T47D (cell line): Measurements from ENCODE around the gene DENND10.
A peak's percentile ranks its signal among the peaks of the same experiment; 100 is the strongest.
"Not testable (repeated sequence)": the region's sequence is repeated elsewhere in the genome, so short reads cannot be mapped to it uniquely, and the experiment has no call there.

Source experiments
- DNase-seq, 2 experiments: peaks; one replicate each; pipeline versions ENCODE4 v3.0.0 to v3.0.0-alpha.2; 2011 to 2012; ENCODE audit warnings: low read depth in 1 of 2, low spot score in 1 of 2
- JUND ChIP-seq: IDR thresholded peaks from 2 replicates; pipeline ENCODE4 v1.6.1; 2012; ENCODE audit warnings: low read depth
- in situ Hi-C: cut with HindIII; loops from 2 replicates; pipeline ENCODE4 v1.10.0; 2016; ENCODE audit warnings: low sequenced_read_pairs, low pct_unique_long_range_greater_than_20kb

Gene DENND10

DNA sequence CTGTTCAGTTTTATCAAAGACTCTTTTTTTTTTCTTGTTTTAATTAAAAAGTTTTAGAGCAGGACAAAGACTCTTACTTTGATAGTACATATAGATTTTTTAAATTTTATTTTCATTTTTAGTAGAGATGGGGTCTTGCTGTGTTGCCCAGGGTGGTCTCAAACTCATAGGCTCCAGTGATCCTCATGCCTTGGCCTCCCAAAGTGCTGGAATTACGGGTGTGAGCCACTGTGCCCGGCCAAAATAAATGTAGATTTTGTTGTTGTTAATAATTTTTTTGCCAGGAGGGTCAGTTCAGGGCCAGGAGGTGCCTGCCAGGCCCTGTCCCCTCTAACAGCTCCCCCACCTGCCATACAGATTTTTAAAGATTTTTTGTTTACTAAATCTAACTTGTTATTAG, 17.0 kb downstream of the DENND10 start:
- no peak for TF ChIP-seq JUND
- in situ Hi-C loops: no loop called here
- DNase-seq: no peak

DNA sequence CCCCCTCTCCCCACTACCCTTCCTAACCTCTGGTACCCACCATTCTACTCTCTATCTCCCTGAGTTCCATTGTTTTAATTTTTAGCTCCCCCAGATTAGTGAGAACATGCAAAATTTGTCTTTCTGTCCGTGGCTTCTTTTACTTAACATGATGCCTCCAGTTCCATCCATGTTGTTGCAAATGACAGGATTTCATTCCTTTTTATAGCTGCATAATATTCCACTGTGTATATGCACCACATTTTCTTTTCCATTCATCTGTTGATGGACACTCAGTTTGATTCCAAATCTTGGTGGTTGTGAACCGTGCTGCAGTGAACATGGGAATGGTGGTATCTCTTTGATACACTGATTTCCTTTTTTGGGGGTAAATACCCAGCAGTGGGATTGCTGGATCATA, 22.0 kb downstream of the DENND10 start:
- TF ChIP-seq JUND: no peak
- in situ Hi-C loops: no loop called here
- no peak for DNase-seq

GRCh38 chr10:119129721-119130120, 25.8 kb downstream of the DENND10 start:
- TF ChIP-seq JUND: no peak
- in situ Hi-C loops: no loop called here
- no peak for DNase-seq

GRCh38 chr10:119131512-119132240, 27.8 kb downstream of the DENND10 start:
- TF ChIP-seq JUND: no peak
- in situ Hi-C loops: no loop called here
- DNase-seq: no peak

- in situ Hi-C loops: no loop called here
Observed at GRCh38 chr10:119132521-119133345, 28.8 kb downstream of the DENND10 start.

GRCh38 chr10:119133949-119134348, 30.0 kb downstream of the DENND10 start:
- DNase-seq: no peak
- in situ Hi-C loops: no loop called here
- TF ChIP-seq JUND: no peak

More at GRCh38 chr10:119132521-119133345, 28.8 kb downstream of the DENND10 start:
- no peak for TF ChIP-seq JUND
- no peak for DNase-seq

GRCh38 chr10:119135513-119135881, 31.6 kb downstream of the DENND10 start:
- in situ Hi-C loops: no loop called here
- no peak for TF ChIP-seq JUND
- no peak for DNase-seq

GRCh38 chr10:119136084-119136483, 32.2 kb downstream of the DENND10 start:
- DNase-seq: no peak
- in situ Hi-C loops: no loop called here
- TF ChIP-seq JUND: no peak

- in situ Hi-C loops: not testable (repeated sequence)
Observed at GRCh38 chr10:119137878-119138277, 34.0 kb downstream of the DENND10 start.

GRCh38 chr10:119138346-119139306, 34.7 kb downstream of the DENND10 start:
- TF ChIP-seq JUND: no peak
- in situ Hi-C loops: no loop called here
- DNase-seq: no peak

More at GRCh38 chr10:119137878-119138277, 34.0 kb downstream of the DENND10 start:
- not testable (repeated sequence) for DNase-seq

DNA sequence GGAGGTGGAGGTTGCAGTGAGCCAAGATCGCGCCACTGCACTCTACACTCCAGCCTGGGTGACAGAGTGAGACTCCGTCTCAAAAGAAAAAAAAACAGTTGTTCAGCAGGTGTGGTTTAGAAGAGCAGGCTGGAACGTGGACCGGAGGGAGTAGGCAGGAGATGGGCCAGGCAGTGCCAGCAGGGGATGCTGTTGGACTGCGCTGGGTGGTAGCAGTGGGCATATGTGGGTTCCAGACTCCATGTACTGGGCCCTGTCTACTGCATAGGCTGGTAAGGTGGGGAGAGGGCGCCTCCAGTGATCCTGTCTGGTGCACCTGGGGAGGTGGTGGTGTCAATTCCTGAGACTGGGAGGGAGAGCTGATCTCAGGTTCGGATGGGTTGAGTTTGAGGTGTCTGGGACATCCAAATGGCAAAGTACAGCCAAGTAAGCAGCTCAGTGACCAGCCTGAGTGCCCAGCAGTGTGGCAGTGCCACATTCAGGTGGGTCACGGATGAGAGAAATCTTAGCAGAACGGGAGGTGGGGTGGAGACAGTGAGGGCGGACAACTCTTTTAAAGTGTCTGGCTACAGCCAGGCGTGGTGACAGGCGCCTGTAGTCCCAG, 35.7 kb downstream of the DENND10 start:
- DNase-seq: peak in 1 of 2 experiments; percentile 25
- no peak for TF ChIP-seq JUND
- in situ Hi-C loops: no loop called here
